Measurements from ENCODE around the gene RASD1. TPM values are rescaled to one million over a fixed set of nuclear protein-coding genes. Genes with fewer than 3 reads are reported as not detected.

RASD1 gene
- total RNA-seq, 1 experiment from 2014 or later, result 5.7 TPM

GRCh38 chr17:17505151-17505550 lies 9.0 kb upstream of the RASD1 start:
- Histone ChIP-seq H3K23ac (ENCODE audit: insufficient read length, low read depth, low read length) (no peak overlapping the region), H3K18ac (ENCODE audit: insufficient read length, low read depth, low read length) (no peak overlapping the region), H3K14ac (ENCODE audit: insufficient read depth, low read length) (no peak overlapping the region; the same call in 1 of the 2 replicates), H3K9me3 (ENCODE audit: control insufficient read depth, low read depth, low read length) (no peaks in the 10 kb centered on the region), H3K27ac (ENCODE audit: insufficient read length, low read depth, low read length) (no peak overlapping the region), H2BK20ac (ENCODE audit: low read depth, low read length, poor library complexity, severe bottlenecking) (no peak overlapping the region), H4K5ac (ENCODE audit: insufficient read length, low read depth, low read length) (no peak overlapping the region), H3K4ac (ENCODE audit: low read depth, low read length) (no peak overlapping the region), H3K56ac (ENCODE audit: insufficient read length, low read depth, low read length) (no peak overlapping the region), H4K91ac (ENCODE audit: insufficient read length, low read depth, low read length) (no peak overlapping the region), H2AFZ (ENCODE audit: low read length) (no peak overlapping the region), H3K27me3 (ENCODE audit: insufficient read depth, low read length) (no peaks in the 10 kb centered on the region), H2BK12ac (ENCODE audit: insufficient read length, low read depth, low read length) (no peak overlapping the region), H3K23me2 (ENCODE audit: insufficient read length, low read depth, low read length, poor library complexity, severe bottlenecking) (no peaks in the 10 kb centered on the region), H3K4me2 (ENCODE audit: insufficient read depth, insufficient read length, low read length) (no peak overlapping the region), H2BK15ac (ENCODE audit: low read depth, low read length) (no peak overlapping the region), H2AK5ac (ENCODE audit: insufficient read length, low read length) (no peak overlapping the region), H3K79me1 (ENCODE audit: insufficient read depth, low read depth, low read length, poor library complexity, severe bottlenecking) (no peaks in the 10 kb centered on the region), H2BK120ac (ENCODE audit: low read depth, low read length, poor library complexity, severe bottlenecking) (no peak overlapping the region), H2BK5ac (ENCODE audit: insufficient read length, low read length) (no peak overlapping the region), H3T11ph (ENCODE audit: low read length) (no peak overlapping the region), H3K79me2 (ENCODE audit: insufficient read depth, low read length) (no peaks in the 10 kb centered on the region), H3K9ac (ENCODE audit: extremely low read depth, insufficient read length, low read length) (no peak overlapping the region), H4K8ac (replicated peaks; ENCODE audit: insufficient read length, low read depth, low read length) (no peak overlapping the region), H3K4me1 (ENCODE audit: insufficient read depth, low read length) (no peaks in the 10 kb centered on the region), H4K20me1 (ENCODE audit: control insufficient read depth, insufficient read depth, insufficient read length) (no peaks in the 10 kb centered on the region)
- DNase-seq, result no peak
- Mint-ChIP-seq H3K4me1 (peaks cover 12 to 17% of the 10 kb centered on the region in 2 experiments; a peak in 3 of 4 replicates), H3K4me3 (no peak overlapping the region), H3K36me3 (ENCODE audit: insufficient read depth in 1 of 3, low read depth in 3 of 3) (no peaks in the 10 kb centered on the region), H3K27me3 (ENCODE audit: low read depth) (peaks cover 3% of the 10 kb centered on the region), H3K9me3 (no peaks in the 10 kb centered on the region), H3K27ac (no peak overlapping the region; a peak in 1 of 7 replicates)
- TF ChIP-seq CTCF (conservative IDR thresholded peaks at IDR 0.05), result no peak
- WGBS (ENCODE audit: extremely low coverage, insufficient read length, low lambda C conversion rate), result no CpG with 5 or more reads among the region's 5 CpGs
